HepG2 (cell line): ENCODE results near the gene ABCB6. TPM values are rescaled to one million over a fixed set of nuclear protein-coding genes. Genes with fewer than 3 reads are reported as not detected.

Experiments
- ATAC-seq: fragments of 200-7000 bp; cut with Tn5 transposase; 3 replicates; pipeline ENCODE4 v1.9.1; 2020; ENCODE audit warnings: mild to moderate bottlenecking, moderate library complexity
- BruUV-seq: library from RNA; stranded (reverse); fragments of 400-500 nt; replicated peaks from 2 replicates; lab custom pipeline; 2021; lab: Mats Ljungman, UMichigan
- CTCF ChIA-PET: fragments of 300-600 bp; formaldehyde crosslinking; extraction: SDS; loops from one replicate; lab custom pipeline; 2021; ENCODE audit warnings: low total read pairs, inconsistent platforms, low intra/inter-chr PET ratio; lab: Yijun Ruan, JAX
- POLR2A ChIA-PET: fragments of 350-600 bp; sonication (Branson Sonifier 250); formaldehyde crosslinking; loops from one replicate; lab custom pipeline; 2020; ENCODE audit warnings: antibody characterized with exemption, inconsistent platforms; lab: Yijun Ruan, JAX
- DNase-seq: peaks from one replicate; pipeline ENCODE4 v3.0.0-alpha.2; 2015; ENCODE audit warnings: low spot score
- FAIRE-seq: peaks from 3 replicates; lab custom pipeline; 2011; peaks lifted over from hg19 to GRCh38; lab: Jason Lieb, UNC
- H2AFZ ChIP-seq: one replicate; pipeline ENCODE4 v1.6.1; 2011; ENCODE audit warnings: low read length, inconsistent platforms
- H3K27ac ChIP-seq: fragments of 300-600 bp; 3 replicates; pipeline ENCODE4 v1.8.0; 2011; ENCODE audit warnings: mixed run types, mild to moderate bottlenecking, mixed read lengths, low read length, inconsistent platforms; ENCODE audit not compliant: insufficient read depth; ENCODE audit errors: extremely low read length
- H3K27me3 ChIP-seq, 2 experiments: fragments of 200-600 bp in 1 of 2; 2 replicates in 1 of 2; 3 replicates in 1 of 2; pipeline versions ENCODE4 v1.6.0 to v1.8.0; 2011; ENCODE audit warnings: low read length in 2 of 2, mild to moderate bottlenecking in 2 of 2, moderate library complexity in 2 of 2, inconsistent platforms in 1 of 2; ENCODE audit not compliant: insufficient read depth in 2 of 2, control insufficient read depth in 1 of 2
- H3K36me3 ChIP-seq, 2 experiments: fragments of 200-600 bp in 1 of 2; replicated peaks in 1 of 2; 2 replicates in 1 of 2; 3 replicates in 1 of 2; pipeline versions ENCODE4 v1.5.1 to v1.8.0; 2011; ENCODE audit warnings: low read length in 2 of 2, inconsistent platforms in 1 of 2; ENCODE audit not compliant: insufficient read depth in 2 of 2, control insufficient read depth in 1 of 2
- H3K4me1 ChIP-seq: 2 replicates; pipeline ENCODE4 v1.5.1; 2012; ENCODE audit warnings: low read length, inconsistent platforms; ENCODE audit not compliant: insufficient read depth
- H3K4me2 ChIP-seq: 2 replicates; pipeline ENCODE4 v1.6.0; 2011; ENCODE audit warnings: low read depth, low read length, inconsistent platforms
- H3K4me3 ChIP-seq, 3 experiments: fragments of 200-600 bp in 1 of 3; sonication (generic), shearing (Covaris generic) in 1 of 3; replicated peaks in 1 of 3; 2 replicates each; pipeline ENCODE4 v1.5.1; 2011 to 2016; ENCODE audit warnings: low read length in 3 of 3, inconsistent platforms in 2 of 3, low read depth in 2 of 3, mild to moderate bottlenecking in 2 of 3, control low read depth in 1 of 3, mixed read lengths in 1 of 3; ENCODE audit not compliant: insufficient read depth in 1 of 3
- H3K79me2 ChIP-seq: one replicate; pipeline ENCODE4 v1.6.1; 2011; ENCODE audit warnings: low read length, inconsistent platforms; ENCODE audit not compliant: insufficient read depth
- H3K9ac ChIP-seq: 2 replicates; pipeline ENCODE4 v1.6.0; 2011; ENCODE audit warnings: mild to moderate bottlenecking, low read depth, low read length, inconsistent platforms; ENCODE audit not compliant: insufficient read depth
- H3K9me3 ChIP-seq: 2 replicates; pipeline ENCODE4 v1.5.1; 2012; ENCODE audit warnings: mild to moderate bottlenecking, low read length
- H4K20me1 ChIP-seq: 2 replicates; pipeline ENCODE4 v1.6.0; 2011; ENCODE audit warnings: inconsistent platforms, mild to moderate bottlenecking, low read length, moderate library complexity; ENCODE audit not compliant: insufficient read depth
- CEBPG ChIP-seq: IDR thresholded peaks from 2 replicates; pipeline ENCODE4 v1.6.1; 2016
- KDM2A ChIP-seq: sonication (generic); formaldehyde crosslinking; IDR thresholded peaks from 2 replicates; pipeline ENCODE4 v1.4.0; 2020; ENCODE audit warnings: low read depth, missing genetic modification reagents, borderline replicate concordance
- RARA ChIP-seq: IDR thresholded peaks from 2 replicates; pipeline ENCODE4 v1.6.1; 2016; ENCODE audit warnings: missing genetic modification reagents, missing compliant biosample characterization
- ZBTB38 ChIP-seq: sonication (generic); formaldehyde crosslinking; IDR thresholded peaks from 2 replicates; pipeline ENCODE4 v1.5.1; 2020; ENCODE audit warnings: mild to moderate bottlenecking, missing genetic modification reagents
- ZC3H13 ChIP-seq: sonication (generic); formaldehyde crosslinking; IDR thresholded peaks from 2 replicates; pipeline ENCODE4 v1.8.1; 2023; ENCODE audit warnings: mild to moderate bottlenecking, missing genetic modification reagents, moderate library complexity
- ZIK1 ChIP-seq: sonication (generic); formaldehyde crosslinking; IDR thresholded peaks from 2 replicates; pipeline ENCODE4 v1.5.0; 2020; ENCODE audit warnings: mild to moderate bottlenecking, low read depth, missing genetic modification reagents, borderline replicate concordance
- ZNF605 ChIP-seq: sonication (generic); formaldehyde crosslinking; IDR thresholded peaks from 2 replicates; pipeline ENCODE4 v1.8.0; 2022; ENCODE audit warnings: mild to moderate bottlenecking, missing genetic modification reagents
- ZNF746 ChIP-seq: sonication (generic); formaldehyde crosslinking; IDR thresholded peaks from 2 replicates; pipeline ENCODE4 v1.8.0; 2022; ENCODE audit warnings: mild to moderate bottlenecking, missing genetic modification reagents
- WGBS: methylation state at CpG from one replicate; pipeline ENCODE4 v1.1.6; 2017; ENCODE audit warnings: low lambda C conversion rate; 5-methylcytosine and 5-hydroxymethylcytosine counted together
- in situ Hi-C: cut with HindIII; loops from 2 replicates; pipeline ENCODE4 v1.10.0; 2017; ENCODE audit warnings: low pct_unique_long_range_greater_than_20kb; ENCODE audit not compliant: extremely low pct_ligation_motif_present
- intact Hi-C: fragments of 100-400 bp; cut with micrococcal nuclease; formaldehyde crosslinking; loops from one replicate; pipeline ENCODE4 v1.10.0; 2022; ENCODE audit not compliant: unreplicated experiment
- polyA plus RNA-seq, 8 experiments: library from polyadenylated mRNA; depleted of rRNA in 3 of 8; stranded (reverse) in 7 of 8; unstranded in 1 of 8; fragments of >200 nt; fragmentation: Illumina TruSeq in 4 of 8; extraction: Trizol in 4 of 8; gene quantifications; 2 replicates each; pipeline versions ENCODE4 v1.2.1 to v1.2.3, GENCODE V29; 2011 to 2016; ENCODE audit warnings: low read depth in 4 of 8, missing spikeins in 1 of 8, mixed read lengths in 1 of 8; ENCODE audit not compliant: insufficient read depth in 1 of 8
- total RNA-seq, 5 experiments: library from RNA; depleted of rRNA; stranded (reverse); fragments of >200 nt; fragmentation: Illumina TruSeq; extraction: Trizol; gene quantifications; 2 replicates each; pipeline ENCODE4 v1.2.3, GENCODE V29; 2016; ENCODE audit warnings: low read depth in 1 of 5
- TF ChIP-seq, protein P1 (sequence below): sonication (generic); formaldehyde crosslinking; IDR thresholded peaks from 2 replicates; pipeline ENCODE4 v1.4.0; 2020; ENCODE audit warnings: missing genetic modification reagents
- TF ChIP-seq, protein P2 (sequence below): sonication (generic); formaldehyde crosslinking; IDR thresholded peaks from 2 replicates; pipeline ENCODE4 v1.4.0; 2020; ENCODE audit warnings: low read depth, mild to moderate bottlenecking, missing genetic modification reagents
- TF ChIP-seq, protein P3 (sequence below): sonication (generic); formaldehyde crosslinking; IDR thresholded peaks from 2 replicates; pipeline ENCODE4 v1.4.0; 2020; ENCODE audit warnings: missing genetic modification reagents

The ABCB6 gene
- total and polyA plus RNA-seq, 2 of the 13 experiments (the other 11 are each of a cell fraction or from before 2014, with no cell fraction given): 91.1 to 137 TPM

DNA sequence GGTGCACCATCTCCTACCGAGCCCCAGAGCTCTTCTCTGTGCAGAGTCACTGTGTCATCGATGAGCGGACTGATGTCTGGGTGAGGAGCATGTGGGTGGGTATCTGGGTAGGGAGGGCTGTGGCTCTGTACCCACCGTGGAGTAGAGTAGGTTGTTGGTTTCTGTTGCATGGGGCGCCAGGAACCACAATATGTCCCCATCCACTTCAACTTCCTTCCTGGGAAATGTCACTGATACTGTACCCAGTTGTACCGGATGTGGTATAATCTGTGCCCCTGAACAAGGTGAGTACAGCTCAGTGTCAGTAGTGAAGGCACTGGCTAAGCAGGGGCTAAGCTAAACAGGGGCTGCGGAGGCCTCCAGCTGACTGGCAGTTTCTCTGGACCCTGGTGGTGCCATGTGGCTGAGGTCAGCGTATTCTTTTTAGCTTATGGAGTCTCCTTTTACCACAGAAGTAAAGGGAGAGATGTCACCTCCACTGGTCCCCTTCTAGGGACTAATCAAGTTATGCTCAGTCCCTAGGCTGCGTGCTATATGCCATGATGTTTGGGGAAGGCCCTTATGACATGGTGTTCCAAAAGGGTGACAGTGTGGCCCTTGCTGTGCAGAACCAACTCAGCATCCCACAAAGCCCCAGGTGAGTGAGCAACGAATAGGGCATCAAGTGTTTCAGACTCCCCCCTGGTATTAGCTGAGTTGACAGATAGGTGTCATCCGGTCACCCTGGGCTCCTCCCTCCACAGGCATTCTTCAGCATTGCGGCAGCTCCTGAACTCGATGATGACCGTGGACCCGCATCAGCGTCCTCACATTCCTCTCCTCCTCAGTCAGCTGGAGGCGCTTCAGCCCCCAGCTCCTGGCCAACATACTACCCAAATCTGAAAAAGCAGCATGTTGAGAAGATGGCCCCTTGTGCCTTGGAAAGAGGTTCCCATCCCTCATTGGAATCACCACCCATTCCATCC, 29.2 kb upstream of the ABCB6 start (continued):
- TF ChIP-seq, protein P1, sequence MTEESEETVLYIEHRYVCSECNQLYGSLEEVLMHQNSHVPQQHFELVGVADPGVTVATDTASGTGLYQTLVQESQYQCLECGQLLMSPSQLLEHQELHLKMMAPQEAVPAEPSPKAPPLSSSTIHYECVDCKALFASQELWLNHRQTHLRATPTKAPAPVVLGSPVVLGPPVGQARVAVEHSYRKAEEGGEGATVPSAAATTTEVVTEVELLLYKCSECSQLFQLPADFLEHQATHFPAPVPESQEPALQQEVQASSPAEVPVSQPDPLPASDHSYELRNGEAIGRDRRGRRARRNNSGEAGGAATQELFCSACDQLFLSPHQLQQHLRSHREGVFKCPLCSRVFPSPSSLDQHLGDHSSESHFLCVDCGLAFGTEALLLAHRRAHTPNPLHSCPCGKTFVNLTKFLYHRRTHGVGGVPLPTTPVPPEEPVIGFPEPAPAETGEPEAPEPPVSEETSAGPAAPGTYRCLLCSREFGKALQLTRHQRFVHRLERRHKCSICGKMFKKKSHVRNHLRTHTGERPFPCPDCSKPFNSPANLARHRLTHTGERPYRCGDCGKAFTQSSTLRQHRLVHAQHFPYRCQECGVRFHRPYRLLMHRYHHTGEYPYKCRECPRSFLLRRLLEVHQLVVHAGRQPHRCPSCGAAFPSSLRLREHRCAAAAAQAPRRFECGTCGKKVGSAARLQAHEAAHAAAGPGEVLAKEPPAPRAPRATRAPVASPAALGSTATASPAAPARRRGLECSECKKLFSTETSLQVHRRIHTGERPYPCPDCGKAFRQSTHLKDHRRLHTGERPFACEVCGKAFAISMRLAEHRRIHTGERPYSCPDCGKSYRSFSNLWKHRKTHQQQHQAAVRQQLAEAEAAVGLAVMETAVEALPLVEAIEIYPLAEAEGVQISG (CRISPR knock-in tag): no peak
- peak; percentile 93; the same call in 1 of the 2 replicates for TF ChIP-seq ZBTB38
- TF ChIP-seq ZC3H13 (CRISPR knock-in tag): 0 out of 2 replicates have a peak, but pooled peaks have one; percentile 60
- TF ChIP-seq, all 625 proteins: peak for 9

GRCh38 chr2:219246559-219246958, 27.8 kb upstream of the ABCB6 start:
- no peaks in the 10 kb centered on the region for H4K20me1 ChIP-seq
- H3K79me2 ChIP-seq: peaks cover 14% of the 10 kb centered on the region
- CTCF ChIA-PET: no interaction called here
- BruUV-seq: no TSS peak
- no peaks in the 10 kb centered on the region; a peak in 1 of 5 replicates for H3K27me3 ChIP-seq
- peak overlapping the region; percentile 88 to 97 (median 93); a peak in 4 of 6 replicates for H3K4me3 ChIP-seq
- no peak overlapping the region for H3K27ac ChIP-seq
- FAIRE-seq (no peak), ATAC-seq (no peak), DNase-seq (no peak)
- H3K4me2 ChIP-seq: peak overlapping the region; percentile 90
- in situ Hi-C loops: no loop called here
- peak overlapping the region; percentile 90 for H3K9ac ChIP-seq
- TF ChIP-seq ZIK1 (CRISPR knock-in tag) (0 out of 2 replicates have a peak, but pooled peaks have one; percentile 29), ZNF605 (0 out of 2 replicates have a peak, but pooled peaks have one; percentile 18), CEBPG (CRISPR knock-in tag) (no peak), ZNF746 (CRISPR knock-in tag) (no peak), KDM2A (CRISPR knock-in tag) (no peak), RARA (CRISPR knock-in tag) (peak; percentile 30; the same call in 1 of the 2 replicates)
- TF ChIP-seq, protein P2, sequence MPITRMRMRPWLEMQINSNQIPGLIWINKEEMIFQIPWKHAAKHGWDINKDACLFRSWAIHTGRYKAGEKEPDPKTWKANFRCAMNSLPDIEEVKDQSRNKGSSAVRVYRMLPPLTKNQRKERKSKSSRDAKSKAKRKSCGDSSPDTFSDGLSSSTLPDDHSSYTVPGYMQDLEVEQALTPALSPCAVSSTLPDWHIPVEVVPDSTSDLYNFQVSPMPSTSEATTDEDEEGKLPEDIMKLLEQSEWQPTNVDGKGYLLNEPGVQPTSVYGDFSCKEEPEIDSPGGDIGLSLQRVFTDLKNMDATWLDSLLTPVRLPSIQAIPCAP (CRISPR knock-in tag): no peak
- TF ChIP-seq, protein P3, sequence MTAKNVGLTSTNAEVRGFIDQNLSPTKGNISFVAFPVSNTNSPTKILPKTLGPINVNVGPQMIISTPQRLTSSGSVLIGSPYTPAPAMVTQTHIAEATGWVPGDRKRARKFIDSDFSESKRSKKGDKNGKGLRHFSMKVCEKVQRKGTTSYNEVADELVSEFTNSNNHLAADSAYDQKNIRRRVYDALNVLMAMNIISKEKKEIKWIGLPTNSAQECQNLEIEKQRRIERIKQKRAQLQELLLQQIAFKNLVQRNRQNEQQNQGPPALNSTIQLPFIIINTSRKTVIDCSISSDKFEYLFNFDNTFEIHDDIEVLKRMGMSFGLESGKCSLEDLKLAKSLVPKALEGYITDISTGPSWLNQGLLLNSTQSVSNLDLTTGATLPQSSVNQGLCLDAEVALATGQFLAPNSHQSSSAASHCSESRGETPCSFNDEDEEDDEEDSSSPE (CRISPR knock-in tag): no peak
- intact Hi-C loops: no loop called here
- 98% methylated on average over 10 of the region's 10 CpGs for WGBS
- POLR2A ChIA-PET: interaction anchor here (1.8 to 2.8 kb wide), 8 partner anchors 16 to 70 kb away, joined by 12 to 69 read pairs (median 26); partner anchors contain the start of genes ANKZF1, ATG9A, CNPPD1 and DNAJB2
- H3K36me3 ChIP-seq: peaks cover 1 to 13% of the 10 kb centered on the region in 2 experiments; a peak in 4 of 5 replicates
- no peaks in the 10 kb centered on the region for H3K9me3 ChIP-seq
- H3K4me1 ChIP-seq: peaks cover 65% of the 10 kb centered on the region
- no peak overlapping the region for H2AFZ ChIP-seq
